ENCODE results near the gene IGFL2. TPM values are rescaled to one million over a fixed set of nuclear protein-coding genes. Genes with fewer than 3 reads are reported as not detected.

Gene IGFL2
- total and polyA plus RNA-seq, 4 donors, result not detected

DNA sequence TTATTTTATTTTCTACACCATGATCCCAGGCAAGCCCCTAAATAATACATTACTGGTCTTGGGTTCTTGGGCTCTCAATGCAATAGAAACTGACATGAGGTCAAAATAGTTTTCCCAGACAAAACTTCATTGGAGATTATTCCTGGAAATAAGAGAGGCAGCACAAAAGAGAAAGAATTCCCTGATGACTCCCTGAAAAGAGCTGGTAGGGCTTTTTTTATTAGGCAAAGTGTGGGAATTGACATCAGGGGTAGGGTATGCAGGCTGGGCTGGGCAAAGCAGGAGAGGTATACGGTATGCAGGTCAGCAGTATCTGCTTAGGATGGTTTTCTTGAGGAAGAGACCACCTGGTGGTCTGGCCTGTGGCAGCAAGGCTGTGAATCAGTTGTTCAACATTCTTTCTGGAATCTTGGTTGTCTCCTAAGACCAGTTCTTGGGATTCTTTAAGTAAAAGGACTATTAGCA lies 14.2 kb upstream of the IGFL2 start:
- no peaks in the 10 kb centered on the region for H3K27me3 ChIP-seq (ENCODE audit: control insufficient read depth in 3 of 3, insufficient read depth in 3 of 3, low read length in 2 of 3)
- TF ChIP-seq, protein P1, sequence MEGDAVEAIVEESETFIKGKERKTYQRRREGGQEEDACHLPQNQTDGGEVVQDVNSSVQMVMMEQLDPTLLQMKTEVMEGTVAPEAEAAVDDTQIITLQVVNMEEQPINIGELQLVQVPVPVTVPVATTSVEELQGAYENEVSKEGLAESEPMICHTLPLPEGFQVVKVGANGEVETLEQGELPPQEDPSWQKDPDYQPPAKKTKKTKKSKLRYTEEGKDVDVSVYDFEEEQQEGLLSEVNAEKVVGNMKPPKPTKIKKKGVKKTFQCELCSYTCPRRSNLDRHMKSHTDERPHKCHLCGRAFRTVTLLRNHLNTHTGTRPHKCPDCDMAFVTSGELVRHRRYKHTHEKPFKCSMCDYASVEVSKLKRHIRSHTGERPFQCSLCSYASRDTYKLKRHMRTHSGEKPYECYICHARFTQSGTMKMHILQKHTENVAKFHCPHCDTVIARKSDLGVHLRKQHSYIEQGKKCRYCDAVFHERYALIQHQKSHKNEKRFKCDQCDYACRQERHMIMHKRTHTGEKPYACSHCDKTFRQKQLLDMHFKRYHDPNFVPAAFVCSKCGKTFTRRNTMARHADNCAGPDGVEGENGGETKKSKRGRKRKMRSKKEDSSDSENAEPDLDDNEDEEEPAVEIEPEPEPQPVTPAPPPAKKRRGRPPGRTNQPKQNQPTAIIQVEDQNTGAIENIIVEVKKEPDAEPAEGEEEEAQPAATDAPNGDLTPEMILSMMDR (IDR thresholded peaks at IDR 0.05; ENCODE audit: control extremely low read depth, extremely low read depth), result no peak
- H3K4me1 ChIP-seq (ENCODE audit: control insufficient read depth in 5 of 5, insufficient read depth in 5 of 5, low read length in 5 of 5), result peaks cover 7 to 27% (median 11%) of the 10 kb centered on the region in 5 donors
- no peak for DNase-seq
- no peaks in the 10 kb centered on the region for H3K36me3 ChIP-seq (ENCODE audit: control insufficient read depth in 4 of 4, insufficient read depth in 4 of 4, low read length in 4 of 4)
- no peak for ATAC-seq (ENCODE audit: insufficient read depth, low FRiP score)
- H3K9ac ChIP-seq (ENCODE audit: insufficient read depth in 1 of 2, low read length in 2 of 2), result no peak overlapping the region
- H3K27ac ChIP-seq (ENCODE audit: low read depth in 1 of 2, low read length in 1 of 2), result peak overlapping the region in 1 of 2 donors; percentile 53
- 95 to 98% methylated on average over 1 of the region's 1 CpG for WGBS, 2 donors
- H3K4me3 ChIP-seq, result no peak overlapping the region
- H3K9me3 ChIP-seq (ENCODE audit: control insufficient read depth in 4 of 4, insufficient read depth in 3 of 4, low read length in 3 of 4), result peaks cover 0 to 3% (median 0%) of the 10 kb centered on the region in 4 donors

DNA sequence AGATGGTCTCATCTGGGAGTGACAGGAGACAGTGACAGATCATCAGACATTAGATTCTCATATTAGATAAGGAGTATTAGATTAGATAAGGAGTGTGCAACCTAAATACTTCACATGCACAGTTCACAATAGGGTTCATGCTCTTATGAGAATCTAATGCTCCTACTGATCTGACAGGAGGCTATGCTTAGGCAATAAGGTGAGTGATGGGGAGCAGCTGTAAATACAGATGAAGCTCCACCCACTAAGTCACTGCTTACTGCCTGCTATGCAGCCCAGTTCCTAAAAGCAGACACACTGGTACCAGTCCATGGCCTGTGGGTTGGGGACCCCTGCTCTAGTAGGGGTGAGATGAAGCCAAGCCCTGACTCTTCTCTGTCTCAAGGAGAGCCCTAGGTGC lies 13.5 kb upstream of the IGFL2 start:
- Histone ChIP-seq H3K9me3 (ENCODE audit: control insufficient read depth in 4 of 4, insufficient read depth in 3 of 4, low read length in 3 of 4) (peaks cover 0 to 3% (median 0%) of the 10 kb centered on the region in 4 donors), H3K27ac (ENCODE audit: low read depth in 1 of 2, low read length in 1 of 2) (no peak overlapping the region), H3K4me1 (ENCODE audit: control insufficient read depth in 5 of 5, insufficient read depth in 5 of 5, low read length in 5 of 5) (peaks cover 7 to 27% (median 11%) of the 10 kb centered on the region in 5 donors), H3K9ac (ENCODE audit: insufficient read depth in 1 of 2, low read length in 2 of 2) (no peak overlapping the region), H3K4me3 (no peak overlapping the region), H3K27me3 (ENCODE audit: control insufficient read depth in 3 of 3, insufficient read depth in 3 of 3, low read length in 2 of 3) (no peaks in the 10 kb centered on the region), H3K36me3 (ENCODE audit: control insufficient read depth in 4 of 4, insufficient read depth in 4 of 4, low read length in 4 of 4) (no peaks in the 10 kb centered on the region)
- ATAC-seq (ENCODE audit: insufficient read depth, low FRiP score), result no peak
- DNase-seq, result peak in 2 of 3 donors; percentile 9 to 33
- TF ChIP-seq, protein P1 (IDR thresholded peaks at IDR 0.05; ENCODE audit: control extremely low read depth, extremely low read depth), result no peak

DNA sequence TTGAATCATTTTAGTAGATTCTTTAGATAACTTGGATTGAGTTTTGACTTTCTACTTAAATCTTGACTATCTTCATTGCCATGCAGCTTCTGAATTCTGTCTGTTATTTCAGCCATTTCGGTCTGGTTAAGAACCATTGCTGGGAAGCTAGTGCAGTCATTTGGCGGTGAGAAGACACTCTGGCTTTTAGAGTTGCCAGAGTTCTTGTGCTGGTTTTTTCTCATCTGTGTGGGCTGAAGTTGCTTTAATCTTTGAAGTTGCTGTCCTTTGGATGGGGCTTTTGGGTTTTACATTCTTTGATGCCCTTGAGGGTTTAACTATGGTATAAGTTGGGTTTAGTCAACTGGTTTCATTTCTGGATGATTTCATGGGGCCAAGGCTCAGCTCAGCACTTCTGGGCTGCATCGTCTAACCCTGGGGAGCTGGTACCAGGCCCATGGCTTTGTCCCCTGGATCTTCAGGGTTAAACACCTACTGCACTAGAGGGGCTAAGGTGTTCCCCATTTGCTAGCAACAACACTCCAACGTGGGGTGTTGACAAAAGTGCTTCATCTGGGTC lies 10.0 kb upstream of the IGFL2 start:
- TF ChIP-seq, protein P1 (IDR thresholded peaks at IDR 0.05; ENCODE audit: control extremely low read depth, extremely low read depth), result no peak
- Histone ChIP-seq H3K9me3 (ENCODE audit: control insufficient read depth in 4 of 4, insufficient read depth in 3 of 4, low read length in 3 of 4) (peaks cover 0 to 3% (median 0%) of the 10 kb centered on the region in 4 donors), H3K4me1 (ENCODE audit: control insufficient read depth in 5 of 5, insufficient read depth in 5 of 5, low read length in 5 of 5) (peaks cover 7 to 12% (median 8%) of the 10 kb centered on the region in 5 donors), H3K4me3 (no peak overlapping the region), H3K27ac (ENCODE audit: low read depth in 1 of 2, low read length in 1 of 2) (no peak overlapping the region), H3K27me3 (ENCODE audit: control insufficient read depth in 3 of 3, insufficient read depth in 3 of 3, low read length in 2 of 3) (no peaks in the 10 kb centered on the region), H3K9ac (ENCODE audit: insufficient read depth in 1 of 2, low read length in 2 of 2) (no peak overlapping the region), H3K36me3 (ENCODE audit: control insufficient read depth in 4 of 4, insufficient read depth in 4 of 4, low read length in 4 of 4) (no peaks in the 10 kb centered on the region)
- 79 to 82% methylated on average over 4 of the region's 4 CpGs for WGBS, 2 donors
- DNase-seq (no peak), ATAC-seq (ENCODE audit: insufficient read depth, low FRiP score) (no peak)

DNA sequence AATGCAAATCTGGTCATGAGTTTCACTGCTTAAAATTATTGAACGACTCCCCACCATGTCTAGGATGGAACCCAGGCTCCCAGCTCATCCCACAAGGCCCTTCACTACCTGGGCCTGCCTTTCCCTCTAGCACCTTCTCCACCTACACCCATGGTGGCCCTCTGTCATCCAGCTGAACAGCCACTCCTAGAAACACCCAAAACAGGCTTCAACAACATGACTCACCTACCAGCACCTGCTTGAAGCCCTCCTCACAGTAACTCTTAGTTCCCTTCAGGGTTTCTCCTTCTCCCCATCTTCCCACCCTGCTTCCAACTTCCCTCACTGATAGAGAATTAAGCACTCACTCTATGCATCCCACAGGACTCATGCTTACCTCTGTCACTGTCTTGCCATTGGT lies 6.6 kb upstream of the IGFL2 start:
- WGBS, 2 donors, result 57 to 59% methylated on average over 1 of the region's 1 CpG
- ATAC-seq (ENCODE audit: insufficient read depth, low FRiP score), result no peak
- Histone ChIP-seq H3K27ac (ENCODE audit: low read depth in 1 of 2, low read length in 1 of 2) (no peak overlapping the region), H3K27me3 (ENCODE audit: control insufficient read depth in 3 of 3, insufficient read depth in 3 of 3, low read length in 2 of 3) (no peaks in the 10 kb centered on the region), H3K36me3 (ENCODE audit: control insufficient read depth in 4 of 4, insufficient read depth in 4 of 4, low read length in 4 of 4) (no peaks in the 10 kb centered on the region), H3K4me3 (no peak overlapping the region), H3K9ac (ENCODE audit: insufficient read depth in 1 of 2, low read length in 2 of 2) (no peak overlapping the region), H3K9me3 (ENCODE audit: control insufficient read depth in 4 of 4, insufficient read depth in 3 of 4, low read length in 3 of 4) (peaks cover 0 to 5% (median 0%) of the 10 kb centered on the region in 4 donors), H3K4me1 (ENCODE audit: control insufficient read depth in 5 of 5, insufficient read depth in 5 of 5, low read length in 5 of 5) (no peaks in the 10 kb centered on the region)
- TF ChIP-seq, protein P1 (IDR thresholded peaks at IDR 0.05; ENCODE audit: control extremely low read depth, extremely low read depth), result no peak
- no peak for DNase-seq
